BLaER1 (cell line): Measurements from ENCODE around the gene TMEM51.

ENCODE experiments used
- H3K27ac ChIP-seq: shearing (Covaris generic); formaldehyde crosslinking; 2 replicates; pipeline ENCODE4 v1.8.1; 2022
- H3K27me3 ChIP-seq: shearing (Covaris generic); formaldehyde crosslinking; 2 replicates; pipeline ENCODE4 v1.8.1; 2022
- H3K36me3 ChIP-seq: shearing (Covaris generic); formaldehyde crosslinking; 2 replicates; pipeline ENCODE4 v1.8.1; 2022
- H3K4me1 ChIP-seq: shearing (Covaris generic); formaldehyde crosslinking; 2 replicates; pipeline ENCODE4 v1.8.1; 2022
- H3K4me2 ChIP-seq: shearing (Covaris generic); formaldehyde crosslinking; 2 replicates; pipeline ENCODE4 v1.8.1; 2022
- H3K4me3 ChIP-seq: shearing (Covaris generic); formaldehyde crosslinking; 2 replicates; pipeline ENCODE4 v1.8.1; 2022
- H3K9ac ChIP-seq: shearing (Covaris generic); formaldehyde crosslinking; 2 replicates; pipeline ENCODE4 v1.8.1; 2022
- H3K9me3 ChIP-seq: shearing (Covaris generic); formaldehyde crosslinking; 2 replicates; pipeline ENCODE4 v1.8.1; 2022
- H4K20me1 ChIP-seq: shearing (Covaris generic); formaldehyde crosslinking; 2 replicates; pipeline ENCODE4 v1.8.1; 2022
- Cebpa-rat ChIP-seq: shearing (Covaris generic); IDR thresholded peaks from 2 replicates; pipeline ENCODE4 v1.8.1; 2022

The TMEM51 gene

GRCh38 chr1:15261155-15262002, 107.8 kb downstream of the TMEM51 start:
- no peaks in the 10 kb centered on the region for H3K36me3 ChIP-seq
- H3K4me1 ChIP-seq, result peaks cover 34% of the 10 kb centered on the region
- H3K4me3 ChIP-seq, result no peak overlapping the region
- TF ChIP-seq Cebpa-rat, result no peak
- H3K27ac ChIP-seq, result no peak overlapping the region
- no peak overlapping the region for H3K9ac ChIP-seq
- peaks cover 7% of the 10 kb centered on the region; the same call in 1 of the 2 replicates for H3K9me3 ChIP-seq
- peak overlapping the region; percentile 44 for H3K4me2 ChIP-seq
- H4K20me1 ChIP-seq, result no peaks in the 10 kb centered on the region
- no peaks in the 10 kb centered on the region for H3K27me3 ChIP-seq

- Histone ChIP-seq H3K27me3 (no peaks in the 10 kb centered on the region), H3K4me1 (peaks cover 34% of the 10 kb centered on the region), H4K20me1 (no peaks in the 10 kb centered on the region), H3K9me3 (peaks cover 7% of the 10 kb centered on the region; the same call in 1 of the 2 replicates), H3K27ac (no peak overlapping the region), H3K36me3 (no peaks in the 10 kb centered on the region), H3K9ac (no peak overlapping the region), H3K4me2 (peak overlapping the region; percentile 44), H3K4me3 (no peak overlapping the region)
- TF ChIP-seq Cebpa-rat, result no peak
Observed at GRCh38 chr1:15262003-15262377, 108.4 kb downstream of the TMEM51 start.

- H3K9me3 ChIP-seq, result peaks cover 7% of the 10 kb centered on the region; the same call in 1 of the 2 replicates
- no peak overlapping the region for H3K4me2 ChIP-seq
- no peaks in the 10 kb centered on the region for H3K36me3 ChIP-seq
- no peak for TF ChIP-seq Cebpa-rat
- H4K20me1 ChIP-seq, result no peaks in the 10 kb centered on the region
- peaks cover 34% of the 10 kb centered on the region for H3K4me1 ChIP-seq
- H3K9ac ChIP-seq, result no peak overlapping the region
- no peak overlapping the region for H3K27ac ChIP-seq
- H3K4me3 ChIP-seq, result no peak overlapping the region
- H3K27me3 ChIP-seq, result no peaks in the 10 kb centered on the region
Observed at GRCh38 chr1:15262706-15263105, 109.2 kb downstream of the TMEM51 start.

GRCh38 chr1:15264769-15265168, 111.2 kb downstream of the TMEM51 start:
- peaks cover 24% of the 10 kb centered on the region for H3K4me1 ChIP-seq
- no peak overlapping the region for H3K9ac ChIP-seq
- H3K27me3 ChIP-seq, result no peaks in the 10 kb centered on the region
- TF ChIP-seq Cebpa-rat, result no peak
- no peaks in the 10 kb centered on the region for H4K20me1 ChIP-seq
- H3K4me3 ChIP-seq, result no peak overlapping the region
- H3K36me3 ChIP-seq, result no peaks in the 10 kb centered on the region
- peaks cover 7% of the 10 kb centered on the region; the same call in 1 of the 2 replicates for H3K9me3 ChIP-seq
- no peak overlapping the region for H3K27ac ChIP-seq
- no peak overlapping the region for H3K4me2 ChIP-seq
